GM23338 (cell line): Measurements from ENCODE around the gene CTDSPL. TPM values are rescaled to one million over a fixed set of nuclear protein-coding genes. Genes with fewer than 3 reads are reported as not detected.

Experiments used
- ATAC-seq: fragments of 200-7000 bp; cut with Tn5 transposase; 3 replicates; pipeline ENCODE4 v1.9.1; 2020
- DNase-seq: peaks from one replicate; pipeline ENCODE4 v3.0.0-alpha.2; 2015; ENCODE audit warnings: low spot score
- H2AFZ ChIP-seq: fragments of 200-600 bp; sonication (generic); 2 replicates; pipeline ENCODE4 v1.8.0; 2016; ENCODE audit warnings: antibody characterized with exemption, mild to moderate bottlenecking, moderate library complexity
- H3F3A ChIP-seq: fragments of 200-600 bp; sonication (generic); replicated peaks from 2 replicates; pipeline ENCODE4 v1.8.0; 2017; ENCODE audit warnings: antibody characterized with exemption, mixed run types, low read depth
- H3K27ac ChIP-seq: fragments of 200-600 bp; sonication (generic); 2 replicates; pipeline ENCODE4 v1.6.1; 2016; ENCODE audit warnings: low read depth
- H3K27me3 ChIP-seq: fragments of 200-600 bp; sonication (generic); 2 replicates; pipeline ENCODE4 v1.8.0; 2016; ENCODE audit warnings: mild to moderate bottlenecking, mixed run types, moderate library complexity; ENCODE audit not compliant: insufficient read depth
- H3K36me3 ChIP-seq: fragments of 200-600 bp; sonication (generic); 2 replicates; pipeline ENCODE4 v1.8.0; 2016; ENCODE audit warnings: mild to moderate bottlenecking; ENCODE audit not compliant: insufficient read depth
- H3K4me1 ChIP-seq: fragments of 200-600 bp; sonication (generic); 2 replicates; pipeline ENCODE4 v1.8.0; 2016; ENCODE audit warnings: mild to moderate bottlenecking, moderate library complexity; ENCODE audit not compliant: insufficient read depth
- H3K4me2 ChIP-seq: fragments of 200-600 bp; sonication (generic); 2 replicates; pipeline ENCODE4 v1.7.1; 2017; ENCODE audit warnings: mixed run types
- H3K4me3 ChIP-seq: fragments of 200-600 bp; sonication (generic); 2 replicates; pipeline ENCODE4 v1.6.1; 2016; ENCODE audit warnings: mixed run types
- H3K79me2 ChIP-seq: fragments of 200-600 bp; sonication (generic); replicated peaks from 2 replicates; pipeline ENCODE4 v1.8.0; 2017; ENCODE audit warnings: mild to moderate bottlenecking; ENCODE audit not compliant: insufficient read depth
- H3K9me2 ChIP-seq: fragments of 200-600 bp; sonication (generic); 2 replicates; pipeline ENCODE4 v1.8.0; 2017; ENCODE audit not compliant: insufficient read depth
- H4K20me1 ChIP-seq: fragments of 200-600 bp; sonication (generic); replicated peaks from 2 replicates; pipeline ENCODE4 v1.8.0; 2017; ENCODE audit warnings: mild to moderate bottlenecking; ENCODE audit not compliant: insufficient read depth
- H3K27ac Mint-ChIP-seq: 2 replicates; pipeline ENCODE4 v1.8.0; 2020; ENCODE audit warnings: inconsistent platforms, mild to moderate bottlenecking, moderate library complexity, mixed read lengths
- H3K27me3 Mint-ChIP-seq: 3 replicates; pipeline ENCODE4 v1.8.0; 2022; ENCODE audit warnings: low read depth, mild to moderate bottlenecking, moderate library complexity, mixed read lengths, inconsistent platforms; ENCODE audit not compliant: insufficient read depth, poor library complexity
- H3K36me3 Mint-ChIP-seq: 3 replicates; pipeline ENCODE4 v1.8.0; 2021; ENCODE audit warnings: low read depth, mild to moderate bottlenecking, inconsistent platforms, moderate library complexity, mixed read lengths
- H3K4me1 Mint-ChIP-seq: 3 replicates; pipeline ENCODE4 v1.8.0; 2020; ENCODE audit warnings: mild to moderate bottlenecking, inconsistent platforms, mixed read lengths
- H3K4me3 Mint-ChIP-seq: 3 replicates; pipeline ENCODE4 v1.8.0; 2021; ENCODE audit warnings: moderate library complexity, mild to moderate bottlenecking, inconsistent platforms, mixed read lengths
- H3K9me3 Mint-ChIP-seq: 3 replicates; pipeline ENCODE4 v1.8.0; 2020; ENCODE audit warnings: moderate library complexity, mild to moderate bottlenecking, inconsistent platforms, mixed read lengths
- CREB1 ChIP-seq: fragments of 250-450 bp; sonication (Bioruptor Pico); IDR thresholded peaks from 2 replicates; pipeline ENCODE4 v1.5.0; 2020; ENCODE audit warnings: low read depth, mild to moderate bottlenecking, moderate library complexity
- JUNB ChIP-seq: IDR thresholded peaks from one replicate; pipeline ENCODE4 v1.6.1; 2016; ENCODE audit warnings: antibody characterized with exemption; ENCODE audit not compliant: unreplicated experiment
- NANOG ChIP-seq: IDR thresholded peaks from 2 replicates; pipeline ENCODE4 v1.6.1; 2016; ENCODE audit warnings: antibody characterized with exemption, borderline replicate concordance
- STAT1 ChIP-seq: IDR thresholded peaks from one replicate; pipeline ENCODE4 v1.6.1; 2016; ENCODE audit warnings: antibody characterized with exemption; ENCODE audit not compliant: unreplicated experiment
- ZNF114 ChIP-seq: fragments of 250-450 bp; sonication (Bioruptor Pico); IDR thresholded peaks from 2 replicates; pipeline ENCODE4 v1.5.0; 2020; ENCODE audit warnings: mild to moderate bottlenecking, moderate library complexity
- ZNF331 ChIP-seq: fragments of 250-450 bp; sonication (Bioruptor Pico); IDR thresholded peaks from 2 replicates; pipeline ENCODE4 v1.5.0; 2020; ENCODE audit warnings: low read depth, mild to moderate bottlenecking, moderate library complexity
- polyA plus RNA-seq: library from polyadenylated mRNA; unstranded; fragments of >200 nt; fragmentation: Nextera tagmentation; extraction: Ambion mirVana; gene quantifications from 2 replicates; pipeline ENCODE4 v1.2.1, GENCODE V29; 2016
- total RNA-seq: library from RNA; depleted of rRNA; stranded (reverse); fragments of >200 nt; shearing (Covaris generic); gene quantifications from 2 replicates; pipeline ENCODE4 v1.2.3, GENCODE V29; 2014
- TF ChIP-seq, protein P1 (sequence below), 2 experiments: fragments of 200-600 bp in 1 of 2; sonication (generic) in 1 of 2; conservative IDR thresholded peaks; 2 replicates each; pipeline versions ENCODE4 v1.5.1 to v1.6.1; 2016 to 2017; ENCODE audit warnings: antibody characterized with exemption in 2 of 2, low read depth in 2 of 2, mild to moderate bottlenecking in 2 of 2, moderate library complexity in 1 of 2
- TF ChIP-seq, protein P2 (sequence below): IDR thresholded peaks from one replicate; pipeline ENCODE4 v1.6.1; 2018; ENCODE audit warnings: antibody characterized with exemption; ENCODE audit not compliant: unreplicated experiment
- TF ChIP-seq, protein P3 (sequence below): IDR thresholded peaks from 2 replicates; pipeline ENCODE4 v1.6.1; 2016; ENCODE audit warnings: antibody characterized with exemption
- TF ChIP-seq, protein P4 (sequence below): fragments of 250-450 bp; sonication (Bioruptor Pico); IDR thresholded peaks from 2 replicates; pipeline ENCODE4 v1.5.0; 2020; ENCODE audit warnings: mild to moderate bottlenecking, moderate library complexity

The CTDSPL gene
- total and polyA plus RNA-seq, 2 experiments from 2014 or later, result 23.2 to 42.0 TPM

DNA sequence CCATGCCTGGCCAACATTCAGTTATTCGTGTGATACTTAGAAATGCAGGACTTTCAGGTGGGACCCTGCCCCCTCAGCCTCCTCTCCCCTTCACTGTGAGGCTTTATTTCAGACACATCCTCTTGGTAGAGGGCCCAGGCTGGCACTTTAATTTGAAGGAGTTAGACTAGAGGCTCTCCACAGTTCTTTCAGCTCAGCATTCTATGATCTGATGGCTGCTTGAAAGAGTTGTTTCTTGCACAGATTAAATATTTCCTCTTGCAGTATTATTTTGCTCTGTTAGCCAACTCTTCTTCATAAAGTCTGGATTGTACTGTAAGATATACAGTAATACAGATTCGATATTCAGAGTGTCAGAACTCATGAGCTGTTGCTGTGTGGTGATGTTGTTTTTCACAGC is 35.1 kb downstream of the CTDSPL start (continued):
- TF ChIP-seq CREB1 (CRISPR knock-in tag) (no peak), ZNF331 (CRISPR knock-in tag) (no peak), NANOG (no peak)
- TF ChIP-seq, protein P1, sequence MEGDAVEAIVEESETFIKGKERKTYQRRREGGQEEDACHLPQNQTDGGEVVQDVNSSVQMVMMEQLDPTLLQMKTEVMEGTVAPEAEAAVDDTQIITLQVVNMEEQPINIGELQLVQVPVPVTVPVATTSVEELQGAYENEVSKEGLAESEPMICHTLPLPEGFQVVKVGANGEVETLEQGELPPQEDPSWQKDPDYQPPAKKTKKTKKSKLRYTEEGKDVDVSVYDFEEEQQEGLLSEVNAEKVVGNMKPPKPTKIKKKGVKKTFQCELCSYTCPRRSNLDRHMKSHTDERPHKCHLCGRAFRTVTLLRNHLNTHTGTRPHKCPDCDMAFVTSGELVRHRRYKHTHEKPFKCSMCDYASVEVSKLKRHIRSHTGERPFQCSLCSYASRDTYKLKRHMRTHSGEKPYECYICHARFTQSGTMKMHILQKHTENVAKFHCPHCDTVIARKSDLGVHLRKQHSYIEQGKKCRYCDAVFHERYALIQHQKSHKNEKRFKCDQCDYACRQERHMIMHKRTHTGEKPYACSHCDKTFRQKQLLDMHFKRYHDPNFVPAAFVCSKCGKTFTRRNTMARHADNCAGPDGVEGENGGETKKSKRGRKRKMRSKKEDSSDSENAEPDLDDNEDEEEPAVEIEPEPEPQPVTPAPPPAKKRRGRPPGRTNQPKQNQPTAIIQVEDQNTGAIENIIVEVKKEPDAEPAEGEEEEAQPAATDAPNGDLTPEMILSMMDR (conservative IDR thresholded peaks at IDR 0.05; ENCODE audit: low read depth in 2 of 2), result no peak
- TF ChIP-seq, protein P2, sequence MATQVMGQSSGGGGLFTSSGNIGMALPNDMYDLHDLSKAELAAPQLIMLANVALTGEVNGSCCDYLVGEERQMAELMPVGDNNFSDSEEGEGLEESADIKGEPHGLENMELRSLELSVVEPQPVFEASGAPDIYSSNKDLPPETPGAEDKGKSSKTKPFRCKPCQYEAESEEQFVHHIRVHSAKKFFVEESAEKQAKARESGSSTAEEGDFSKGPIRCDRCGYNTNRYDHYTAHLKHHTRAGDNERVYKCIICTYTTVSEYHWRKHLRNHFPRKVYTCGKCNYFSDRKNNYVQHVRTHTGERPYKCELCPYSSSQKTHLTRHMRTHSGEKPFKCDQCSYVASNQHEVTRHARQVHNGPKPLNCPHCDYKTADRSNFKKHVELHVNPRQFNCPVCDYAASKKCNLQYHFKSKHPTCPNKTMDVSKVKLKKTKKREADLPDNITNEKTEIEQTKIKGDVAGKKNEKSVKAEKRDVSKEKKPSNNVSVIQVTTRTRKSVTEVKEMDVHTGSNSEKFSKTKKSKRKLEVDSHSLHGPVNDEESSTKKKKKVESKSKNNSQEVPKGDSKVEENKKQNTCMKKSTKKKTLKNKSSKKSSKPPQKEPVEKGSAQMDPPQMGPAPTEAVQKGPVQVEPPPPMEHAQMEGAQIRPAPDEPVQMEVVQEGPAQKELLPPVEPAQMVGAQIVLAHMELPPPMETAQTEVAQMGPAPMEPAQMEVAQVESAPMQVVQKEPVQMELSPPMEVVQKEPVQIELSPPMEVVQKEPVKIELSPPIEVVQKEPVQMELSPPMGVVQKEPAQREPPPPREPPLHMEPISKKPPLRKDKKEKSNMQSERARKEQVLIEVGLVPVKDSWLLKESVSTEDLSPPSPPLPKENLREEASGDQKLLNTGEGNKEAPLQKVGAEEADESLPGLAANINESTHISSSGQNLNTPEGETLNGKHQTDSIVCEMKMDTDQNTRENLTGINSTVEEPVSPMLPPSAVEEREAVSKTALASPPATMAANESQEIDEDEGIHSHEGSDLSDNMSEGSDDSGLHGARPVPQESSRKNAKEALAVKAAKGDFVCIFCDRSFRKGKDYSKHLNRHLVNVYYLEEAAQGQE, result no peak

DNA sequence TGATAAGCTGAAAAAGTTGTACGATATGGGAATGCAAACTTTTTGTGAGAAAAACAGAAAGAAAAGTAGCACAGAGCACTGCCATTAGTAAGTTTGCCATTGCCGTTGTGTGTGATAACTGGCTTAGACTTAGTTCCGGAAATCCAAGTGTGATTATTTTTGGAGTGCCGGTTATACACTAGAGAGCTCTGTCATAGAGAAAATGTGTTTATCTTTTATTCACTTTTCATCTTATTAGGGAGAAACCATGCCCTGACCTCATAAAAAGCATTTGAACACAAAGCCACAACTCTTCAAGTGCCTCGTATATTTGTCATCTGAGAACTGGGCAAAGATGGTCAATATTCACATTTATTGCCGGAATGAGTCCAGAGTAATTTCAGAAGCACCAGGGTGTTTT is 36.1 kb downstream of the CTDSPL start:
- Histone ChIP-seq H4K20me1 (no peaks in the 10 kb centered on the region), H3K36me3 (no peaks in the 10 kb centered on the region; the same call in 1 of the 2 replicates), H2AFZ (no peak overlapping the region), H3K4me1 (peaks cover 16% of the 10 kb centered on the region), H3K4me3 (no peak overlapping the region), H3K79me2 (peaks cover 36% of the 10 kb centered on the region), H3K9me2 (peaks cover 4% of the 10 kb centered on the region; the same call in 1 of the 2 replicates), H3F3A (no peaks in the 10 kb centered on the region), H3K27ac (no peak overlapping the region), H3K27me3 (no peaks in the 10 kb centered on the region), H3K4me2 (no peak overlapping the region)
- Mint-ChIP-seq H3K4me3 (no peak overlapping the region), H3K27me3 (no peaks in the 10 kb centered on the region), H3K4me1 (peaks cover 20% of the 10 kb centered on the region), H3K27ac (no peak overlapping the region), H3K9me3 (no peaks in the 10 kb centered on the region), H3K36me3 (no peaks in the 10 kb centered on the region; the same call in 2 of the 3 replicates)
- DNase-seq (no peak), ATAC-seq (no peak)
- TF ChIP-seq STAT1, result no peak
- TF ChIP-seq, protein P1 (conservative IDR thresholded peaks at IDR 0.05; ENCODE audit: low read depth in 2 of 2), result no peak
- TF ChIP-seq, protein P3, sequence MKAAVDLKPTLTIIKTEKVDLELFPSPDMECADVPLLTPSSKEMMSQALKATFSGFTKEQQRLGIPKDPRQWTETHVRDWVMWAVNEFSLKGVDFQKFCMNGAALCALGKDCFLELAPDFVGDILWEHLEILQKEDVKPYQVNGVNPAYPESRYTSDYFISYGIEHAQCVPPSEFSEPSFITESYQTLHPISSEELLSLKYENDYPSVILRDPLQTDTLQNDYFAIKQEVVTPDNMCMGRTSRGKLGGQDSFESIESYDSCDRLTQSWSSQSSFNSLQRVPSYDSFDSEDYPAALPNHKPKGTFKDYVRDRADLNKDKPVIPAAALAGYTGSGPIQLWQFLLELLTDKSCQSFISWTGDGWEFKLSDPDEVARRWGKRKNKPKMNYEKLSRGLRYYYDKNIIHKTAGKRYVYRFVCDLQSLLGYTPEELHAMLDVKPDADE, result no peak
- TF ChIP-seq, protein P4, sequence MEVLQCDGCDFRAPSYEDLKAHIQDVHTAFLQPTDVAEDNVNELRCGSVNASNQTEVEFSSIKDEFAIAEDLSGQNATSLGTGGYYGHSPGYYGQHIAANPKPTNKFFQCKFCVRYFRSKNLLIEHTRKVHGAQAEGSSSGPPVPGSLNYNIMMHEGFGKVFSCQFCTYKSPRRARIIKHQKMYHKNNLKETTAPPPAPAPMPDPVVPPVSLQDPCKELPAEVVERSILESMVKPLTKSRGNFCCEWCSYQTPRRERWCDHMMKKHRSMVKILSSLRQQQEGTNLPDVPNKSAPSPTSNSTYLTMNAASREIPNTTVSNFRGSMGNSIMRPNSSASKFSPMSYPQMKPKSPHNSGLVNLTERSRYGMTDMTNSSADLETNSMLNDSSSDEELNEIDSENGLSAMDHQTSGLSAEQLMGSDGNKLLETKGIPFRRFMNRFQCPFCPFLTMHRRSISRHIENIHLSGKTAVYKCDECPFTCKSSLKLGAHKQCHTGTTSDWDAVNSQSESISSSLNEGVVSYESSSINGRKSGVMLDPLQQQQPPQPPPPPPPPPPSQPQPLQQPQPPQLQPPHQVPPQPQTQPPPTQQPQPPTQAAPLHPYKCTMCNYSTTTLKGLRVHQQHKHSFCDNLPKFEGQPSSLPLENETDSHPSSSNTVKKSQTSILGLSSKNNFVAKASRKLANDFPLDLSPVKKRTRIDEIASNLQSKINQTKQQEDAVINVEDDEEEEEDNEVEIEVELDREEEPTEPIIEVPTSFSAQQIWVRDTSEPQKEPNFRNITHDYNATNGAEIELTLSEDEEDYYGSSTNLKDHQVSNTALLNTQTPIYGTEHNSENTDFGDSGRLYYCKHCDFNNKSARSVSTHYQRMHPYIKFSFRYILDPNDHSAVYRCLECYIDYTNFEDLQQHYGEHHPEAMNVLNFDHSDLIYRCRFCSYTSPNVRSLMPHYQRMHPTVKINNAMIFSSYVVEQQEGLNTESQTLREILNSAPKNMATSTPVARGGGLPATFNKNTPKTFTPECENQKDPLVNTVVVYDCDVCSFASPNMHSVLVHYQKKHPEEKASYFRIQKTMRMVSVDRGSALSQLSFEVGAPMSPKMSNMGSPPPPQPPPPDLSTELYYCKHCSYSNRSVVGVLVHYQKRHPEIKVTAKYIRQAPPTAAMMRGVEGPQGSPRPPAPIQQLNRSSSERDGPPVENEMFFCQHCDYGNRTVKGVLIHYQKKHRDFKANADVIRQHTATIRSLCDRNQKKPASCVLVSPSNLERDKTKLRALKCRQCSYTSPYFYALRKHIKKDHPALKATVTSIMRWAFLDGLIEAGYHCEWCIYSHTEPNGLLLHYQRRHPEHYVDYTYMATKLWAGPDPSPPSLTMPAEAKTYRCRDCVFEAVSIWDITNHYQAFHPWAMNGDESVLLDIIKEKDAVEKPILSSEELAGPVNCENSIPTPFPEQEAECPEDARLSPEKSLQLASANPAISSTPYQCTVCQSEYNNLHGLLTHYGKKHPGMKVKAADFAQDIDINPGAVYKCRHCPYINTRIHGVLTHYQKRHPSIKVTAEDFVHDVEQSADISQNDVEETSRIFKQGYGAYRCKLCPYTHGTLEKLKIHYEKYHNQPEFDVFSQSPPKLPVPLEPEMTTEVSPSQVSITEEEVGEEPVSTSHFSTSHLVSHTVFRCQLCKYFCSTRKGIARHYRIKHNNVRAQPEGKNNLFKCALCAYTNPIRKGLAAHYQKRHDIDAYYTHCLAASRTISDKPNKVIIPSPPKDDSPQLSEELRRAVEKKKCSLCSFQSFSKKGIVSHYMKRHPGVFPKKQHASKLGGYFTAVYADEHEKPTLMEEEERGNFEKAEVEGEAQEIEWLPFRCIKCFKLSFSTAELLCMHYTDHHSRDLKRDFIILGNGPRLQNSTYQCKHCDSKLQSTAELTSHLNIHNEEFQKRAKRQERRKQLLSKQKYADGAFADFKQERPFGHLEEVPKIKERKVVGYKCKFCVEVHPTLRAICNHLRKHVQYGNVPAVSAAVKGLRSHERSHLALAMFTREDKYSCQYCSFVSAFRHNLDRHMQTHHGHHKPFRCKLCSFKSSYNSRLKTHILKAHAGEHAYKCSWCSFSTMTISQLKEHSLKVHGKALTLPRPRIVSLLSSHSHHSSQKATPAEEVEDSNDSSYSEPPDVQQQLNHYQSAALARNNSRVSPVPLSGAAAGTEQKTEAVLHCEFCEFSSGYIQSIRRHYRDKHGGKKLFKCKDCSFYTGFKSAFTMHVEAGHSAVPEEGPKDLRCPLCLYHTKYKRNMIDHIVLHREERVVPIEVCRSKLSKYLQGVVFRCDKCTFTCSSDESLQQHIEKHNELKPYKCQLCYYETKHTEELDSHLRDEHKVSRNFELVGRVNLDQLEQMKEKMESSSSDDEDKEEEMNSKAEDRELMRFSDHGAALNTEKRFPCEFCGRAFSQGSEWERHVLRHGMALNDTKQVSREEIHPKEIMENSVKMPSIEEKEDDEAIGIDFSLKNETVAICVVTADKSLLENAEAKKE, result no peak
- TF ChIP-seq ZNF114 (CRISPR knock-in tag), result no peak
- TF ChIP-seq JUNB, result no peak
